Spleen (tissue), 7 donors: Measurements from ENCODE around the gene AGPS.

Experiments used
- CTCF ChIP-seq, 11 experiments: fragments of 200-600 bp in 7 of 11; fragments of 450-650 bp in 4 of 11; sonication (generic) in 4 of 11; IDR thresholded peaks in 8 of 11; conservative IDR thresholded peaks in 3 of 11; 1 replicate in 7 of 11; 2 replicates in 4 of 11; pipeline versions ENCODE4 v1.4.0 to v1.8.0; 2016 to 2021; ENCODE audit warnings: antibody characterized with exemption in 11 of 11, inconsistent platforms in 4 of 11, mild to moderate bottlenecking in 1 of 11
- POLR2AphosphoS5 ChIP-seq, 3 donors: sonication (generic); formaldehyde crosslinking; IDR thresholded peaks; one replicate each; pipeline ENCODE4 v1.5.1; 2017; ENCODE audit warnings: antibody characterized with exemption in 3 of 3
- donor health status: DM: no; HTN: no; CAD: no; lungs with moderate emphysema.
- donor health status: DM: no; HTN: no; CAD: no.
- donor health status: DM: no; HTN: no; CAD: no.

- no peak for TF ChIP-seq CTCF (IDR thresholded peaks at IDR 0.05 in 8 of 11, conservative IDR thresholded peaks at IDR 0.05 in 3 of 11)
- TF ChIP-seq POLR2AphosphoS5 (IDR thresholded peaks at IDR 0.05) = no peak
These were observed 196.1 kb downstream of the AGPS start for GRCh38 chr2:177588671-177589070.
